ENCODE results near the gene C1orf159.

DNA sequence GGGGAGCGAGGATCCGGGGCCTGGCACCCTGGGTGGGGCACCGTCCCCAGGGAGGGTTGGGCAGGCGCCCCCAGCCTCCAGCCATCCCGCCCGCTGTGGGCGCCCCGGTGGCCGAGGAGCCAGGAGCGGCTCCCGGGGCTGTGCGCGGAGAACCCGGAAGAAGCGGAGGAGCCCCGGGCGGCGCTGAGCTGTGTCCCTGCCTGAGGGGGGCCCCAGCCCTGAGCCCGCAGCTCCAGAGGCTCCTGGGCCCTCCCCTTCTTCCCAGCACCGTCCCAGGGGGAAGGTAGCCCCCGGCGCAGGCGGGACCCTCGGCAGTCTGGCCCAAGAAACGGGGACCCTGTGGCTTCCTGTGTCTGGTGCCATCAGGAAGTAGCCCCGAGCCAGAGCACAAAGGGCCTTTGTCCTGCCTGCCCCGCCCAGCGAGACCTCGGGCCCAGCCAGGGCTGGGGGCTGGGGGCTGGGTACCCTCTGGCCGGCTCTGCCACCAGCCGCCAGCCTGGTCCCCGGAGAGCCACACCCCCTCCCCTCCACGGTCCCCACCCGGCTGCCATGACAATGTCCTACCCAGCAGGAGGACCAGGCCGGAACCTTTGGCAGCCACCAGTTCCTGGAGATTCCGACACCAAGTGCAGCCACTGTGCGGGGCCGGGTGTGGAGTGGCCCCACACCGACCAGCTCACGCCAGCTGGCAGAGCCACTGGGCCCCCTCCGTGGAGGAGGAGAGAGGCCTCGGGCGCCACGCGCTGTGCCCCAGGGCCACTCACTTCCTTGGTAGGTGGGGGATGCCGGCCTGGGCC is 42.2 kb upstream of the C1orf159 start:
- no peak for TF ChIP-seq ZNF629 (tag by site-specific recombination; IDR thresholded peaks at IDR 0.05)
- TF ChIP-seq ZNF530 (tag by site-specific recombination; IDR thresholded peaks at IDR 0.05; ENCODE audit: low read depth): no peak
- no peak for TF ChIP-seq ZBTB20 (tag by site-specific recombination; IDR thresholded peaks at IDR 0.05)
- no peak for TF ChIP-seq ZNF350 (tag by site-specific recombination; IDR thresholded peaks at IDR 0.05)
